Fibroblast of gingiva (primary cell): ENCODE measurements around the gene MAD2L2.

Source experiments
- DNase-seq: peaks from one replicate; pipeline ENCODE4 v3.0.0-alpha.2; 2011; ENCODE audit warnings: low read depth

MAD2L2 gene

GRCh38 chr1:11682287-11682771 lies 1.4 kb upstream of the MAD2L2 start:
- no peak for DNase-seq

GRCh38 chr1:11680270-11681070 lies 478 bp downstream of the MAD2L2 start:
- DNase-seq: no peak

GRCh38 chr1:11678442-11678841 lies 2.5 kb downstream of the MAD2L2 start:
- DNase-seq: no peak

GRCh38 chr1:11676386-11677103 lies 4.4 kb downstream of the MAD2L2 start:
- no peak for DNase-seq

- no peak for DNase-seq
Observed at GRCh38 chr1:11675325-11675724, 5.6 kb downstream of the MAD2L2 start.

- no peak for DNase-seq
Observed at GRCh38 chr1:11674488-11674887, 6.5 kb downstream of the MAD2L2 start.

- no peak for DNase-seq
Observed at GRCh38 chr1:11673089-11673769, 7.7 kb downstream of the MAD2L2 start.

GRCh38 chr1:11671544-11672286 lies 9.2 kb downstream of the MAD2L2 start:
- DNase-seq: no peak

GRCh38 chr1:11671205-11671543 lies 9.8 kb downstream of the MAD2L2 start:
- DNase-seq: no peak

- no peak for DNase-seq
Observed at GRCh38 chr1:11670747-11671146, 10.2 kb downstream of the MAD2L2 start.

- DNase-seq: no peak
Observed at GRCh38 chr1:11668516-11668915, 12.4 kb downstream of the MAD2L2 start.

- DNase-seq: no peak
Observed at GRCh38 chr1:11664336-11665065, 16.4 kb downstream of the MAD2L2 start.

GRCh38 chr1:11661103-11661502 lies 19.8 kb downstream of the MAD2L2 start:
- DNase-seq: no peak

GRCh38 chr1:11659748-11660147 lies 21.2 kb downstream of the MAD2L2 start:
- no peak for DNase-seq

- no peak for DNase-seq
Observed at GRCh38 chr1:11658542-11658941, 22.4 kb downstream of the MAD2L2 start.

- DNase-seq: no peak
Observed at GRCh38 chr1:11657654-11658053, 23.3 kb downstream of the MAD2L2 start.

- DNase-seq: no peak
Observed at GRCh38 chr1:11654939-11655808, 25.8 kb downstream of the MAD2L2 start.

GRCh38 chr1:11654137-11654938 lies 26.6 kb downstream of the MAD2L2 start, which contains the start of the genes FBXO2 and FBXO44:
FBXO2 (minus strand) TSS chr1:11654429; CDS start chr1:11654340, 89 bp downstream.
FBXO44 (plus strand) TSS chr1:11654877; CDS start chr1:11655836, 959 bp downstream.
- no peak for DNase-seq

- no peak for DNase-seq
Observed at GRCh38 chr1:11653861-11654136, 27.1 kb downstream of the MAD2L2 start.
